HG03442 (cell line): ENCODE data around the gene FOSL2.

Source experiments
- ATAC-seq: cut with Tn5 transposase; IDR thresholded peaks from one replicate; pipeline ENCODE4 v1.9.1; 2021; ENCODE audit warnings: mild to moderate bottlenecking, moderate library complexity; ENCODE audit not compliant: unreplicated experiment

Gene FOSL2

DNA sequence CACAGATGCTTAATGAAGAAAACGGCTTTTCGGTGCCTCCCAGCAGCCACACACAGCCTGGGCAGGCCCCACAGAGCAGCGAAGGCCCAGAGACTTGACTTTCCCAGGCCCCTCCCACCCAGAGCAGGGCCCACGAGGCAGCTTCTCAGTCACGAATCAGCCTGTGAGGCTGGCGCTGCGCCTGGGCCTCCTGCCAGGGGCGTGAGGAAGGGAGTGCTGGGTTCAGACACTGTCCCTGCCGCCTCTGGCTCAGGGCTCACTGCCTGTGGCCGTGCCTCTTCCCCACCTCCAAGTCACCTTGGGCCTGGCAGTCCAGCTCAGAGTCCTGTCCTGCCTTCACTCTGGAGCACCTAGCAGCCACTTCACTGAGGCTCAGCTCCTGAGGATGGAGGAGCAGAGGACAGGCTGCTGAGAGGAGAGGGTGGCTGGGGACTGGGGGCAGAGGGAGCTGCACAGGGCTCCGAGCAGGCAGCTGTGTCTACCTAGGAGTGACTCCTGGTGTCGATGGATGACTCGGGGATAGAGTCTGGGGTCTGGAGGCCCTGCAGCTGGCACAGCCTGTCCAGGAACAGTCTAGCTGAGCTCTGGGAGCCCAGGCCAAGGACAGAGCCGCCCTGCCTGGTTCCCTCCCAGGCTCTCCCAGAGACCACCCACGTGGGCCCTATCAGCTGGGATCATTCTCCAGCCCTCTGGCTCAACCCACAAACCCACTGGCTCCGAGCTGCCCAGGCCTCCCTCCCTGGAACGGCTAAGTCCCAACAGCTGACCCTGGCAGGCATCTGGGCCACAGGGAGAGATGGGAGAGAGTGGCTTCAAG, 36.4 kb upstream of the FOSL2 start:
- ATAC-seq, result no peak

DNA sequence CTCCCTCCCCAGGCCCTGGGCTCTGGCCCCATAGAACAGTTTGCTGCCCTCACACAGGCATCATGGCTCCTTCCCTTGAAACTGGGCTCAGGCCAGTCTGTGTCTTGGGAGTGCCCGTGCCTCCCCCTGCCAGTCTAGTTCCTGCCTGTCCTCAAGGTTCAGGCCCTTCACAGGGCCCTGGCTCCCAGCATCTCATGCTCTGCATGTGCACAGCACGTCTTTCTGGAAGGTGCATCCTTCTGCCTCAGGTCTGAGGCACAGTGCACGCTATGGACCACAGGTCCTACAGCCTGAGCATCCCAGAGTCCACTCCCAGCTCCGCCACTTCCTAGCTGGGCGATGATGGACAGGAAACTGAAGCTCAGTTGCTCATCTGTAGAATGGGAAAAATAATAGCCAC, 35.6 kb upstream of the FOSL2 start:
- no peak for ATAC-seq

DNA sequence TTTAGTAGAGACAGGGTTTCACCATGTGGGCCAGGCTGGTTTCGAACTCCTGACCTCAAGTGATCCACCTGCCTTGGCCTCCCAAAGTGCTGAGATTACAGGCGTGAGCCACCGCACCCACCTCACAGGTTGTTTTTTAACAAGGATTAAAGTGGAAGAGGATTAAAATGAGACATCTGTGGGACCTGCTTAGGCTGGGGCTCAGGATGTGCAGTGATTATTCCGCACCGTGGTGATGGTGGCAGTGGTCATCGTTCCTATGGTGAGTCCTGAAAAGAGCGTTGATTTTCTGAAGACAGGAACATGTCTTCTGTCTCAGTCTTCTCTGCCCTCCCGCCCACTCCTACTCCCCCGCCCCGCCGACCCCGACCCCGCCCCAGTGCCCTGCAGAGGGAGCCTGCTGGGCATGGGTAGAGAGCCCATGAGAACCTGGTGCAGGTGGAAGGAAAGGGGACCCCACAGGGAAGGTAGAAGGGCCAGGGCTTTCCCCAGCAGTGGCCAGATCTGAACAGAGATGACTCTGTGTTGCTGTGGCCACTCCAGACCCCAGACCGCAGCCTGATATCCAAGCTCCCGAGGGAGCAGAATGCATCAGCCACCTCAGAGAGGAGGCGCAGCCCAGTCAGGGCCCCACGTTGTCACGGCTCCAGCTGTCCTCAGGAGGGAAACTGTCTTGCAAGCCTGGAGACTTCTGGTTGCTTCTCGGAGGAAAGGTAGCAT, 34.5 kb upstream of the FOSL2 start:
- ATAC-seq, result no peak

DNA sequence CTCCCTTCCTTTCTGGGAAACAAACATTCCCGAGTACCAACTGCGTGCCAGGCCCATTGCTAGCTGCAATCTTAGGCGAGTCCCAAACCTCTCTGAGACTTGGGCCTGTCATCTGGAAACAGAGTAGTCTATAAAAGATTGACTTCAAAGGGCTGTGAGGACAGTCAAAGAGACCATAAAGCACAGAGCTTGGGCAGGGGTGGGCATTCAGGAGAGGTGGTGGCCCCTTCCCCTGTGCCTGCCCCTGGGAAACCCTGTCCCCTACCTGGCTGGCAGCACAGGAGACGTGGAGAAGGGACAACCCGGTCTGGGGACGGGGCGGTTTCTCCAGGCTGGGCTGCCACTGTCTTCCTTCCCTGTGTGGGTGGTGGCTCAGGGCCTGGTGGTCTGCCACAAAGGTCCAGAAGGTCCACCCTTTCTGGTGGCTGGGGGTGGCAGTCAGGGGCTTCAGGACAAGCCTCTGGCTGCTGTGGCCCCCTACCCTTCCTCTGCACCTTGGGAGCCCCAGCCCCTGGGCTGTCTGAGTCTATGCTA, 33.9 kb upstream of the FOSL2 start:
- peak; percentile 13 for ATAC-seq

DNA sequence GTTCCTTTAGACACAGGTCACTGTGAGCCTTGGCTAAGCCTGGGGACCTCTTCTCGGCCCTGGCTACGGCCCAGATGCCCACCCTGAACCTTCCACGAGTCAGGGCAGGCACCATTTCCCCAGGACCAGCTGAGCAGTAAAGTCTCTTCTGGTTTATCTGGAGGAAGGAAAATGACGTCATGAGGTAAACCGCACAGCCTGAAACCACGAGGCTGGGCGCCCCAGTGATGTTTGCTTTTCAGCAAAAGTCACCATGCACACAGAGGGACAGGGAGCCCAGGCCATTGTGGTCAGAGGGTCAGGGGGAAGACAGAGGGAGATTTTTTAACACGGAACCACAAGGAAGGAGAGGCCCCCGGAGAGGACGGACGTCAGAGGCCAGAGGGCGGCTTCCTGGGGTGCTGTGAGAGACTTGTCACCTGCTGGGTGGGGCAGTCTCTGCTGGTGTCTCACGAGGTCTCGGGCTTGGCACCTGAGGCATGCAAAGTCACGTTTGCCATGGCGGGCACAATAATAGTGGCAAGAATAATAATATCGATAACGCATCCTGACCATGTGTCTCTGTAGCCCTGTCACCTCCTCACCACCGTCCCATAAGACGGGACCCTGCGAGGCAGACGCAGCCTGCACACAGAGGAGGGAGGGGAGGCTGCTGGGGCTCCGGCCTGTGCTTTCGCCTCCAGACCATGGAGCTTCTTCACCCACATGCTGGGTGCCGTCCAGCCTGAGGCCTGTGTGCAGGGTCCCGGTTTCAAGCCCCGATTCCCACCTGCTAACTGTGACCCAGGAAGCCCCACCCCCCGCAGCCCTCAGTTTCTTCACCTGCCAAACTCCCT, 33.2 kb upstream of the FOSL2 start:
- ATAC-seq, result peak; percentile 65

DNA sequence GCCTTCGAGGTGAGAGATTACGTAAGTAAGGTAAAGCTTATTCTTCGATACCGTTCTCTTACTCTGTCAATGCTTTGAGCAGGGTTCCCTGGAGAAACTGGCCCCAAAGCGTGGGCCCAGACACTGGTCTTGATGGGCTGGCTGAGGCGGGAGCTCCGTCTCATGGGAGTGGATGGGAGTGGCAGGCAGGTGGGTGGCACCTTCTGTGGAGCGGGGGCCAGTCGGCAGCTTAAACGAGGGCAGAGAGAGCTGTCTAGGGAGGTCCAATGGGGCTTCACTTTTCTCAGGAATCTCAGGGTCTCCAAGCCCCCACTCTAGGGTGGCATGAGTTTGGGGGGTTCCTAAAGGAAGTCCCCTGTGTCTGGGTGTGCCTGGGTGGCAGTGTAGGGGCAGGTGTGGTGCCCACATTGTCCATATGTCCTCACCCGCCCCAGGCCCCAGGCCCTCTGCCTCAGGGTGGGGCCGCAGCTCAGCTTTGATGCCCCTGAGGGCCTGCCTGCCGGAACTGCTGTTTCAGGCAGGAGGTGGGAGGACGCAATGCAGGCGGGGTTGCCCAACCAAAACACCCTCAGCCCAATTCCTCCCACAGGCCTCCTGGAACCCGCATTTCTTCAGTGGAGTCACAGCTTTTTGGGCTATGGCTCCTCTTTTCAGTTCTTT, 32.5 kb upstream of the FOSL2 start:
- ATAC-seq, result no peak

DNA sequence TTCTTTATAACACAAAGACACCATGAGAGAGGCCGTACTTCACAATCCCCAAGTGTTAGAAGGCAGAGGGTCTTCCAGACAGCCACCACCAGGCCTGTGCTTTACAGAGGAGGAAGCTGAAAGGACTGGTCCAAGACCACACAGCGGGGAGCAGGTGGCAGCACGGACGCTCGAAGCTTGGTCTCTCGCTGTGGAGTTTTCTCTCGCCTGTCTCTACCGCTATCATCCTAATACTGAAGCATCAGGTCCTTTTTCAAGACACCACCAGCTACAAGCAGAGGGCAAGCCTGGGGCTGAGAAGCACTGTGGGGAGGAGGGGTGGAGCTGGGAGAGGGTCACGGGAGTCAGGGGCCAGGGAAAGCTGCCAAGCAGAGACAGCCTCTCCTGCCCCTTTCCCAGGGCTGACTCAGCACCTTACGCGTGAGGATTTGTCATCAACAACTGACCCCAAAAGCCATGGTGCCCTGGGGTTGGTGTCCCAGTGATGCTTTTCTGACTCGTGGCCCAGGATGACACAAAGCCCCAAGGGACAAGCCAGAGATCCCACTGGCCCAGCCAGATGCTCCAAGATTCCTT, 31.9 kb upstream of the FOSL2 start:
- ATAC-seq, result no peak

DNA sequence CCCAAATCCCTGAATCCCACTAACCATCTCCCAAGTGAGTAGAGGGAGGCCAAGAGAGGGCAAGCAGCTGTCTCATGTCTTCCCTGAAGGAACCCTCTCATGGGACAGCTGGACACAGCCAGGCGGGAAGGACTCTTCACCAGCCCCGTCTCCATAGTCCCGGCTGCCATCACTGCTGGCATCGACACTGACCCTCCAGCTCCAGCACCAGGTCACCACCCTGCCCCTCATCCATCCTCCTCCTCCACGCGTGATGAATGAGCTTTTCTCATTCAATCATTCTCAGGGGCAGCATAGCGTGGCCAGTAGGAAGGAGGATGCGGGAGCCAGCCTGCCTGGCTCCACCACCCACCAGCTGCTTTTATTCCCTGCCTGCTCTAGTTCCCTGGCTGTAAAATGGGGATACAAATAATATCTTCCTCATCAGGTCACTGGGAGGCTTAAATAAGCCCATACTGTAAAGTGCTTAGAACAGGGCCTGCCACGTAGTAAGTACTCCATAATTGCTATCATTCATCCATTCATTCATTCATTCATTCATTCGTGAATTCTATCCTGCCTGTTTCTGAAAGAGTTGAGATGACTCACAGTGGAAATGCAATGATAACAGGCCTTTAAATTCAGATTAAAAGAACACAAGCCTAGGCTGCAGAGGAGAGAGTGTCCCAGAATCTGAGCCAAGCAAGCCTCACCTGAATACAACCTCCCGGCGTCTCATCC, 30.5 kb upstream of the FOSL2 start:
- ATAC-seq, result no peak

DNA sequence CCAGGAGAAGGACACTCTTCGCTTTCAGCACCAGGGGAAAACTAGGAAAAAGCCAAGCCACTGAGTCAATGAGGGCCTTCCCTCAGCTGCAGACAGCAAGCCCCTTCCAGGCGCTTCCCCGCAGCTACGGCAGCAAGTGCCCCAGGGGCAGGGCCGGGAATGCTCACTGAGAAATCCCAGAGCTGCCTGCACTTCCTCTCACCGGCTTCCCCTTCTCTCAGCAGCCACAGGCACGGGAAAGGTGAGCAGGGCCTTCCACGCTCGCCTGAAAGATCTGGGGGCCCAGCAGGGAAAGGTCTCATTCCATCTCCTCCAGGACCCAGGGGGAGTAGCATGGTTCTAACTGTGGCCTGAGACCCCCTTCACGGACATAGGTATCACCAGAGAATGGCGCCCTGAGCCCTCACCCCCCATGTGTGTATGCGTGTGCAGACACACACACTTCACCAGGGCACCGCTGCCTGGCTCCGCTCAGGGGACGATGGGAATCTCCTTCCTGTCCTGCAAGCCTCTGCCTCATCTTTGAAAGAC, 29.6 kb upstream of the FOSL2 start:
- ATAC-seq, result no peak

DNA sequence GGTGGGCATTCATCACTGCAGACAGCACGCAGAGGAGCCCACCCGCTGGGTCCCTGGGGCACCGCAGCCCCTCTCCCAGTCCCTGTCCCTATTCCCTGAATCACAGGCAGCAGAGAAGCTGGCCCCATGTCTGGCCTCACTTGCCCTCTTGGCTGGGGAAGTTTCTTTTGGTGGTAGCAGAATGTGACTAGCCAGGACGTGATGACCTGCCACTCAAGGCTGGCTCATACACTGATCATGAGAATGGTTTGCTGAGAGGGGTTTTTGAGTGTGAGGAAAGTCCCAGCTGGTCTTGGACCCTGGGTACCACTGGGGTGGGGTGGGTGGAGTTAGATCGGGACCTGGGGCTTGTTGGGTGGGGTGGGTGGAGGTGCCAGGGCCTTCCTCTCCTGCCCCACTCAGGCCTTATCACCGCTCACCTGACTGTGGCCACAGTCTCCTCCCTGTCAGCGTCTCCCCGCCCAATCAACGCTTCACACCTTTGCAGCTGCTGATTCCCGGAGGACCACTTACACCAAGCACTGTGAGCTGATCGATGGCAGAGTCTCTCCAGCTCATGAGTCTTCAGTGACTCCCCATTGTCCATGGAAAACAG, 28.9 kb upstream of the FOSL2 start:
- no peak for ATAC-seq

DNA sequence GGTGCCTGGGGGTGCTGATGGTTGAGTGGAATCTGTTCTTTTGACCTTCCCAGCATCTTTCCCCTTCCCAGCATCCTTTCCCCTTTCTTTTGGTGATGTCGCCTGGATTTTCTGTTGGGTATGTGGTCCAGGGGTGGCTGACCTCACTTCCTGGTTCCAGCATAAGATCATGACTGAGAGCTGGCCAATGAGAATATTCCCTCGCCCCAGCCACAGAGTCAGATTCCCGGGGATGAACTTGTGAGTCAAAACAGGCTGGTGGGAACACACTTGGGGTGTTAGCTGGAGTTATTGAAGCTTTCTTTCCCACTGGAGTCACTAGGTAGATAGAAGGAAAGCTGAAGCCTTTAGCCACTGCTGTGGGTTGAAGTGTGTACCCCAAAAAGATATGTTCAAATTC, 28.0 kb upstream of the FOSL2 start:
- ATAC-seq, result no peak

DNA sequence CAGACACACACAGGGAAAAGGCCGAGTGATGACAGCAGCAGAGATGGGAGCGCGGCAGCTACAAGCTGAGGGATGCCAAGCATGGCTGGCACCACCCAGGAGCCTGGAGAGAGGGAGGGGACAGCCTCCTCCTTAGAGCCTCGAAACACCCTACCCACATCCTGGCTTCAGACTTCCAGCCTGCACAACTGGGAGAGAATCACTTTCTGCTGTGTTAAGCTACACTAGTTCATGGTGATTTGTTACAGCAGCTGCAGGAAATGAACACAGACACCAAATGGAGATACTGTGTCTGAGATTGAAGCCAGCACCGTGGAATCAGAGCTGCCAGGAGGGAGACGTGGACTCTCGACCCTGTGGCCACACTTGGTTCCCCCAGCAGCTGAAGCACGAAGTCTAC, 27.5 kb upstream of the FOSL2 start:
- no peak for ATAC-seq

DNA sequence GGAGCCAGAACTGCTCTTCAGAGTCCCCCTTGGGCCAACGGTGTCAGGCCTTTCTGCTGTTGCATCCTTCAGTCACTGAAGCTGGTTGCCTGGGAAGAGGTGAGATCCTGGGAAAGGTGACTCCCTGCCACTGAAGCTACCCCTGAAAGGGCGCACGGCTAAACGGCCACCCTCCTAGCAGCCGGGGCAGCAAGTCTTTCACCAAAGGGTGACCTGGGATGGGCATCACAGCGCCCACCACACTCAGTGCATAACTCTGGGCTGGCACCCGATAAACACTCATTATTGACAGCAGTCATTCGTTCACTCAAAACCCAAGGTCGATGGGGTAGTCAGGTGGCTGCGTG, 26.5 kb upstream of the FOSL2 start:
- ATAC-seq, result no peak

DNA sequence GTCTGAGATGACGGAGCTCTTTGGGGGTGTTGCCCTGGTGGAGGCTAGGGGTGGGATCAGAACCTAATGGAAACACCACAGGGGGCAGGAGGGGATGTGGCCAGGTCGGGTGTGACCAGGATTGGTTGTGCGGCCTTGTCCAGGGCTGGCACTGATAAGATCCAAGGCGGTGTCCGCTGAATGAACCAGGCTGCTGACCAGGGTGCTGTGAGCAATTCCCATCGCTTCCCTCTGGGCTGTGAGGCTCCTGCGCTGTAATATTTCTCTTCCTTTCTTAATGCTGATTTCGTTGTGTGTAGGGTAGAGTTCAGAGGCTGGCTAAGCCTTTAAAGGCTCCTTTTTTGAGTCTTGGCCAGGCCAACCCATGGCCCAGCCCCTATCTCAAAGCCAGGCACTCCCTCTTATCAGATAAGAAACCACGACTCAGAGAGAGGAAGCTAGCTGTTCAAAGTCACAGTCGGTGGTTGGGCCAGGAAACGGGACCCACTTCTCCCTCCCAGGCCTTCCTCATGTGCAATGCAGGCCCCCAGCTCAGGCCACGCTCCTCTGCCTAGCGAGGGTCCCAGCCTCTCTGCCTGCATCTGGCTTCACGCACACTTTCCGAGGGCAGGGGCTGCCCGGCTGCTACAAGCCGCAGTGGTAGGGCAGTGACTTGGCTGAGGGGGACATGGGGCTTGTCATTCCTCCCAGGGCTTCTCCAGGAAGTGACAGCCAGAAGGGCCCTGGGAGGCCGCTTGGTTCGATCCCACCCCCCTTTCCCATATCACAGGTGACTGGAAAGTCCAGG, 26.0 kb upstream of the FOSL2 start:
- ATAC-seq, result no peak

DNA sequence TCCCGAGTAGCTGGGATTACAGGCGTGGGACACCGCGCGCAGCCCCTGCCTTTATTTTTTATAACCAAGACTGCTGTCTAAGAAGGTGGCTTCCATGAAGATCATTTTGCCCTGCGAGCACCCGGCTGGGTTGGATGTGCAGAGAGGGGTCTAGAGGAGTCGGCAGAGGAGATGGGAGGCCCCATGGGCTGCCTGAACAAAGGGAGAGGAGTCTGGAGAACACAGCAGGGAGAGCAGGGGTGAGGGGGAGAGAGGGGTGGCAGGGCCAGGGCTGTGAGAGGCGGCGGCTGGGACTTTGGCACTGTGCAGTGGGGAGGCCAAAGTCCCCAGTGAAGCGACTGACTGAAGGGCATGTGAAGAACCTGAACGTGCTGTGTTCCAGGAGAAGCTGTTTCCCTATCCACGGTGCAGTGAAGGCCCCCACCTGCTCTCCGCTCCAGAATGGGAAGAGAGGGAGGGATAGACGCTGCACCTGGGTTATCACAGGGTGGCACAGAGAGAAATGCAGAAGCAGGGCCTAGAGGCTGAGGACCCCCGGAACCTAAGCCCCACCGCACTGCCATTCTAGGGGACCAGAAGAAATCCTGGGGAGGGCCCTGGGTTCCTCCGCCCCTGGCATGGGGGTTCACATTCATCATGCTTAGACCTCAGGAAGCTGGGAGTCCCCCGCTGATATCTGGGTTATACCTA, 24.8 kb upstream of the FOSL2 start:
- ATAC-seq, result no peak

DNA sequence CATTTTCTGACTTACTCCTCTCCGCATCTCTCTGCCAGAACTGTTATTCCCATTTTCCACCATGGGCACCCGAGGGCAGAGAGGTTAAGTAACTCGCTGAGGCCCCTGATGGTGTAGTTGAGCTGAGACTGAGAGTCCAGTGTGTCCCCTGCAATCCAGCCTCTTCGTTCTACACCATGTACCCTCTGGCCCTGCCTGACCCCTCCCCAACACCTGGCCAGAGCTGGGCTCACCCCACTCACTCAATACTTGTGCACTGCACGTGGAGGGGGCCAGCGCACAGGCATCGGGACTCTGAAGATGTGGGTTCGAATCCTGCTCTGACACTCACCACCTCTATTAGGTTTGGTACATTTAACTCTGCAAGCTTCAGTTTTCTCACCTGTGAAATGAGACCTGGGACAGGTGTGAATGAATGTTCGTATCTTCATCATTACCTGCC, 24.3 kb upstream of the FOSL2 start:
- no peak for ATAC-seq

DNA sequence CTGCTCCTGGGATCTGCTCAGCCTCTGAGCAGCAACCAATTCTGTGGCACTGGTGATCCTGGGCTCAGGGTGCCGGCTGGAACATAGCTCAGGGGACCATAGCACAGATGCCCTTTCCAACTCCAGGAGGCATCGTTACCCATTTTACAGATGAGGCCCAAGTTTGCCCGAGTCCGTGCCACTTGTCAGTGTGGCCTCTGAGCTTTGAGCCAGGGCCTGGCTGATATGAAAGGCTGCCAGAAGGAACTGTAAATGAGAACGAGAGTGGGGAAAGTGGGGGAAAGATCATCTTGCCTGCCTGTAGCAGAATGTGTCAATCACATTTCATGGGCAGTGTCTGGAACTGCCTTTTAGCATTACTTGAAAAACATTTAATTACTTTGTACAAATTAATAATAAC, 23.3 kb upstream of the FOSL2 start:
- ATAC-seq, result no peak

DNA sequence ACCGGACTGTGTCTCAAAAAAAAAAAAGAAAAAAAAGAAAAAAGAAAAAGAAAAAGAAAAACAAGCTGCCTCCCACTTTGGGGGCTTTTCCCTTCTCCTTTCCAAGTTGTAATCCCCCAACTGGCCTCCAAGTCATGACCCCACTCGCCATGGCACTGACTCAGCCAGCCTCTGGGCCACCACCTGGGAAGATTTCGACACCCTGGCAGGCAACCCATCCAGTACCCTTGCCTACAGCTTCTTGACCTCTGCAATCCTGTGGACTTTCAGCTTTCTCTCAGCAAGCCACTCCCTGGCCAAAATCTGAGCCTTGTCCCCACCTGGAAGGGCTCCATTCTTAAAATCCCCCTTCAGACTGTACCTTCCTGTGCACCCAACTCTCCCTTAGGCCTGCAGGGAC, 22.3 kb upstream of the FOSL2 start:
- no peak for ATAC-seq
